Right renal pelvis (tissue), 4 donors: ENCODE results near the gene SERPINE2. TPM values are rescaled to one million over a fixed set of nuclear protein-coding genes. Genes with fewer than 3 reads are reported as not detected.
A peak's percentile ranks its signal among the peaks of the same experiment; 100 is the strongest.

ENCODE experiments used
- DNase-seq, 4 donors: peaks; one replicate each; pipeline ENCODE4 v3.0.0-alpha.2; 2013; ENCODE audit warnings: low read depth in 4 of 4, low spot score in 3 of 4, missing footprints in 1 of 4
- polyA plus RNA-seq, 4 donors: library from polyadenylated mRNA; unstranded; fragments of 120-200 nt; gene quantifications; one replicate each; pipeline ENCODE4 v1.2.1, GENCODE V29; 2013; ENCODE audit not compliant: insufficient read length in 4 of 4

SERPINE2 gene
- polyA plus RNA-seq, 4 donors: 122 to 190 (median 141) TPM

DNA sequence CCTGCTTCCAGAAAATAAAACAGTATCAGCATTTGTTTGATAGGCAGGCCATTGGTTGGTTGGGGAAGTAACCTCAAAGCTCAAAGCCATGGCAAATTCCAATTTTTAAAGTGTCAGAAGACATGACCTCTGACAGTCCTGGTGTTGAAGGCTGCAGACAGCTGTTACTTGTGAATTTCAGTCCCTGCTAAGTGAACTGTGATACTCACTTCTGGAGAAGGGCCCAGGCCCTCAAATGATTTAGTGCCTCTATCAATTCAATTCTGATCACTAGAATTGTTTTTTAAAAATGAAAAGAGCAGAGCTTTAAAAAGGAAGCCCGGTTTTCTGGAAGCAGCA is 58.7 kb downstream of the SERPINE2 start:
- no peak for DNase-seq

DNA sequence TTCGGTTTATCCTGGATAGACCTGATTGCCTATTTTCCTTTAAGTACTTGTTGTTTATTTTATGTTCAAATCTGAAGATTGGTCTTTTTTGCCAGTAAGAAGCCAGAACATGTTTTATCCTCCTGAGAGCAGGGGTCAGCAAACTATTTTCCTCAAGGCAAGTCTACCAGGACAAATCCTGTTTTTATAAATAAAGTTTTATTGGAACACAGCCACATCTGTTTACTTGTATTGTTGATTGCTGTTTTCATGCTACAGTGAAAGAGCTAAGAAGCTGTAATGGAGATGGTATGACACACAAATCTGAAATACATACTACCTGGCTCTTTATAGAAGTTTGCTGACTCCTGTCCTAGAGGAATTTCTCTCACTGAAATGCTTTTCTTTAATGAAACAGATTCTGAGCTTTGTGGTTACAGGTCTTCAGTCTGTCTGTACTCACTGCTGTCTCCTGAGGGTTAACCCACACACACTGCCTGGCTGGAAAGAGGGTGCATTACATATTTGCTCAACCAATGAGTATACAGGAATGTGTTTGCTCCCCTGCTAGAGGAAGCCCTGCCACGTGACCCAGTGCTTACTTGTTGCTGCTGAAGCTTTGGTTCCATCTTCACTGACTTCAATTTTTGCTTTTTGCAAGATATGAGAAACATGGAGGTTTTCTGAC is 59.2 kb downstream of the SERPINE2 start:
- DNase-seq: no peak

DNA sequence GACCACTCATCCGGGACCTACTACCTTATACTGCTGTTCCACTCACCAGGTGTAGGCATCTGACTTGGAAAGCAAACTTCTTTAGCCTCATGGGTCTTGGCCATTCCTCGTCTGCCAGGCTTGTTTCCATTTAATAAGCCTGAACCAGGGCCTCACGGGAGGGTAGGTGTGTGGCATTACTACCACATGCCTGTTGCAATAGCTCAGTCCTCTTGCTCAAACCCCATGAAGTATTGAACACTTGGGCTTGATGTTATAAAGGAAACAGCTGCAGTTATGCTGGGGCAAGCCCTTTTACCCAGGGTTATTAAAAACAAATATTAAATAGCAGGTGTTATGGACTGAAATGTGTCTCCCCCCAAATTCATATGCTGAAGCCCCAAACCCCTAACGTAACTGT is 60.6 kb downstream of the SERPINE2 start:
- no peak for DNase-seq

DNA sequence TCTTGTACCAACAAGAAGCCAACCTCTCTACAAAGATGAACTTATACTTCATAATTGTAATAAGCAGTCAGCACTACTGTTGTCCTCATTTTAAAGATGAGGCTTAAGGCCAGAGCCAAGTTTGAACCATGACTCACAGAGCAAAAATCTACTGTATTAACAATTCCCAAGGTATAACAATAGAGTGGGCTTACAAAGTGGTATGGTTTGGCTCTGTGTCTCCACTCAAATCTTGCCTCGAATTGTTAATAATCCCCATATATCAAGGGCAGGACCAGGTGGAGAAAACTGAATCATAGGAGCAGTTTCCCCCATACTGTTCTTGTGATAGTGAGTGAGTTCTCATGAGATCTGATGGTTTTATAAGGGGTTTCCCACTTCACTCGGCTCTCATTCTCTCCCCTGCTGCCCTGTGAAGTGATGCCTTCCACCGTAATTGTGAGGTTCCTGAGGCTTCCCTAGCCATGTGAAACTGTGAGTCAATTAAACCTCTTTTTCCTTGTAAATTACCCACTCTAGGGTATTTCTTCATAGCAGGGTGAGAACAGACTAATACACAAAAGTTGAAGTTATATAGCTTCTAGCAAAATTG is 62.4 kb downstream of the SERPINE2 start:
- no peak for DNase-seq

DNA sequence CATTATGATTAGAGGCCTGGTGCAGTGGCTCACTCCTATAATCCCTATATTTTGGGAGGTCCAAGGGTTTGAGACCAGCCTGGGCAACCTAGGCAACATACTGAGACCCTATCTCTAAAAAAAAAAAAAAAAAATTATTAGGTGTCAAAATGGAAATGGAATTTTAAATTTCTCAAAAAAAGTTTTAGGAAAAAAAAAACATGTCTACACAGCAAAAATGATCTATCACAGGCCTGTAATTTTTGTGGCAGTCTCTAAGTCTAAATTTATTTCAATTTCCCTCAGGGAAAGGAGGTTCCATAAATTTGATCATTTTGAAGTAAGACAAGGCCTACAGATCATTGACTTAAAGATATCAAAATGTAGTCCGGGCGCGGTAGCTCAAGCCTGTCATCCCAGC is 65.5 kb downstream of the SERPINE2 start:
- DNase-seq: no peak

DNA sequence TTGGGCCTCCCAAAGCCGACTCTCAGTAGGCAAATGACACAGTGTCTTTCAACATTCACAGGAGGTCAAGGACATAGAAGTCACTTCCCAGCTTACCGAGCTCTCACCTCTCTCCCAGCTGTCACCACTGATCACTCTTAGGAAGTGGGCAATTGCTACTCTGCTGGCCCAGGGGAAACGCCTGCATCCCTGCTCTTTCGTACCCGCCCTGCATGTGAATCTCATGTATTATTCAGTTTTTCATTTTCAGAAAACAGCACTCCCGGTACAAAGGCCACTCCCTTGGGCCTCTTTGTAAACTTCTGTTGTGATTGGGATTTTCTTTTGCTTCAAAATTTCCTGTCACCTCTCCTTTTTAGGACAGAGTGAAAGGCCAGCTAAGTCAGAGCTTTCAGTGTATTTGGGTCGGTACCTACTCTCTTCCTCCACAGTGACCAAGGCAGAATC is 66.4 kb downstream of the SERPINE2 start:
- DNase-seq: no peak

DNA sequence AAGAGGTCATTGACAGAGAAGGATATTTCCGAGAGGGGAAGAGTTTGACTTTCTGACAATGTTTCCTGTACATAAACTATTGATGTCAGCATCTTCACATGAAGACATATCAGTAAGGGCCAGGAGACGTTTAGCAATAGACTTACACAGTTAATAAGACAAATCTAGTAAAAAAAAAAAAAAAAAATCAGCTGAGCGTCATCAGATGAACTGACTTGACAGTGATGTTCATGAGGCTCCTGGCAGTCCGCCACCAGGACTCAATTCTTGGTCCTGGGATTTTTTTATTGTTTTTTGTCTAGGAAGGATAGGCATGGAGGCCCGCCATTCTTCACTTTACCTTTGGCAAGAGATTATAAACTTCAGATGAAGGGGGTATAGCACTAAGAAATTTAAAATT is 67.4 kb downstream of the SERPINE2 start:
- DNase-seq: no peak

DNA sequence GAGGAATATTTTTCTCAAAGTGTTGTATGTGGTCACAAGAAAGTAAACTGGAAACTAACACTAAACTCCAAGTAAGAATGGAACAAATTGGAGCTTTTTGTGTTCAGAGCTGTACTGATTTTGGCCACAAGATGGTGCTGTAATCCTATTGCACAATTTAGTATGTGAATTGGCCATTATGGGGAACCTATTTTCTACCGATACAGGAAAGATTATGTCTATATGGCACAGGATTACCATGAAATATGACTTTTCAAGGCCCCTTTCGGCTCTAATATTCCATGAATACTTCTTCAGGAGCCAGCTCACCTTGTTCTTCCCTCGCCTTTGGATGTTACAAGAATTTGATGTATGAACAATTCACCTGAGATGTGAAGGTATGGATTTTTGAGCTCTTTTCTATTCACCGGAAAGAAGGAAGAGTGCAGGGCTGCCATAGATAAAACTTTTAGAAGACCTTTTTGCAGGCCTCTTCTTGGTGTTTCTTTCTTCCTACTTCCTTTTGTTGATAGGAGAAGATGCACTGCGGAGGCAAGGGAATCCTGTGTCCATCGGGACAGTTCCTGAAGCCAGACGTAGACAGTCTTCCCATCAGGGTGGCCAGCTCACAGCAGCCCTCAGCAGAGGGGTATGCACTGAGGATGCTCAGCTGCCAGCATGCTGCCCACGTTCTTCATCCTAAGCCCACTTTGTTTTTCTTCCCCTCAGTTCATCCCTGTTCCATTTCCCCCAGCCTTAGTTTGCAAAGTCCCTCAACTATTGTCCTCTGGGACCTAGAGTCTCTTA is 68.5 kb downstream of the SERPINE2 start:
- peak in 2 of 4 donors; percentile 46 to 58 for DNase-seq

DNA sequence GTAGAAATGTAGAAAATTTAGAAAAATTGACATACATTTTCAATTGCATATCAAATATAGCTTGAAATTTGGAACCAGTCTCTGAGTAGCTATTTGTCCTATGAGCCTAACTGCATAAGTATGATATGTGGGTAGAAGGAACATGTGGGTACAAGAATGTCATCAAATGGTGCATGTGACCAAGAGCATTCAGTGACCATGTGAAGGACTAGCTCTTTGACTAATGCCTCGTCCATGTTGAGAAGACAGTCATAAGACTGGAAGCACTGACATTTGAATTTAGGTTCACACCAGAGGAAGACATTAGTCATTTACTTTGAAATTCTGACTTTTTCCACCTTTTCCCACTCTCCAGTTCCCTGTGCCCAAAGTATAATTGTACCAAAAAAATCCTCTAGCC is 69.2 kb downstream of the SERPINE2 start:
- DNase-seq: no peak

DNA sequence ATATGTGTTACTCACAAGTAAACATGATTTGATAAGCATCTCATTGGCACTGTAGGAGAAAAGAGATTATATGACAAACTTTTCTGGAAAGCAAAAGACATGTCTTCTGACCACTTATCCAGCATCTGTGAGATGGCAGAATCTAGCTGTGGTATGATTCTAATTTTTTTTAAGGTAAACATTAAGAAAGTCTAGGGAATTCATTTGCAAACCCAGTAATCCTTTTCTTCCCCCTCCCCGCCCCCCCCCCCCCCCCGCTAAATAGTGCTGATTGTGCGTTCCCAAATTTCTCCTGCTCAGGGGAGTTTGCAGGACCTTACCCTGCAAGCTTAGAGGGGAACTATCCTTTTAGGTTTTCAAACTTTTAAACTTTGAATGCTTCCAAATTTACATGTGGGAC is 69.8 kb downstream of the SERPINE2 start:
- DNase-seq: no peak

DNA sequence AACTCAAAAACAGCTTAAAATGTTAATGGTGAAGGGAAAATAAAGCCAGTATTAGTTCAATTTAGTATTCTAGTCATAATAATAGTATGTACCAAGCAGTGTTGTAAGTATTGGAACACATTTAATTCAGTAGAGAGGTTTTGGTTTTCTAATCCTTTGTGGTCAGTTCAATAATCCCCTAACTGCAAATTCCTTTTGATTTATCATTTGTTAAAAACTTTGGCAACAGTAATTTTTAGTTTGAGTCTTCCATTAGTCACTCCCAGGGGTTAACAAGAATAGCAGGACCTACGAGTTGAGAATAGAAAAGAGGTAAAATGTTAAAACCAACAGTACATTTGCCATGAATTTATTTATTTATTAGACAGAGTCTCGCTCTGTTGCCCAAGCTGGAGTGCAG is 71.1 kb downstream of the SERPINE2 start:
- DNase-seq: no peak

DNA sequence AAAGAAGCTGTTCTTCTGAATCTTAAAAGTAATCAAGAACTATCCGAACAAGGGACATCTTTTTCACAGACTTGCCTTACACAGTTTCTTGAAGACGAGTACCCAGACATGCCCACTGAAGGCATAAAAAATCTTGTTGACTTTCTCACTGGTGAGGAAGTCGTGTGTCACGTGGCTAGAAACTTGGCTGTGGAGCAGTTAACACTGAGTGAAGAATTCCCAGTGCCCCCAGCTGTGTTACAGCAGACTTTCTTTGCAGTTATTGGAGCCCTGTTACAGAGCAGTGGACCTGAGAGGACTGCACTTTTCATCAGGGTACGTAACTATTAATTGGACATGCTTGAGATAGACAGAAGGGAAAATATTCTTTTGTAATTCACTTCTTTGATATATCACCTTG is 79.4 kb downstream of the SERPINE2 start:
- DNase-seq: no peak

DNA sequence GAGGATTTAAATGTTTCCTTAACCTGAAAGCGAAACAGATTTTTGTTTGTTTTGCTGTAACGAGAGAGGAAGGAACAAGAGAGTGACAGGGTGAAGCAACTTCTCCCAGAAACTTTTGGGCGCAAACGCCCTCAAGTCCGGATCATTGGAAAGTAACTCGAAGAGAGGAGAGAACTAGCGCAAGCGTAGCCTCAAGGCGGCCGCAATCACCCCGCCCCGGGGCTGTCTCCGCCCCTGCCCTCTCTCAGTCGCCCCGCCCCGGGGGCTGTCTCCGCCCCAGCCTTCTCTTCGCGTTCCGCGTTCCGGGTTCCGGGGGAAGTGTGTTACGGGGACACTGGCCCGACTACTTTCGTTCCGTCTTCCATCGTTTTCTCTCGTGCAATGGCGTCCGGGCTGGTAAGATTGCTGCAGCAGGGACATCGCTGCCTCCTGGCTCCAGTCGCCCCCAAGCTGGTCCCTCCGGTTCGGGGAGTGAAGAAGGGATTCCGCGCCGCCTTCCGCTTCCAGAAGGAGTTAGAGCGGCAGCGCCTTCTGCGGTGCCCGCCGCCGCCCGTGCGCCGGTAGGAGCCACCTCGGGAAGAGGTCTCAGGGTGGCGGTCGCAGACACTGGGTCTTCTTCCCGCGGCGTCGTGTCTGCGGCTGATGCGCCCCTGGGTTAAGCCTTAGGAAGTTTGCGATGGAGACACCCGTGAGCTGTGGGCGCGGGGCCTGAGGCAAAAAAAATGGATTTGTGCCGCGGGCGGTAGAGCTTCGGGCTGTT is 81.8 kb downstream of the SERPINE2 start, which contains the start of gene MRPL44:
Gene MRPL44 (plus strand): TSS at position 372 of the 760 bp plus-strand sequence. CDS start 10 bp downstream, at position 382.
- DNase-seq: peak; percentile 92 to 95 (median 94)

DNA sequence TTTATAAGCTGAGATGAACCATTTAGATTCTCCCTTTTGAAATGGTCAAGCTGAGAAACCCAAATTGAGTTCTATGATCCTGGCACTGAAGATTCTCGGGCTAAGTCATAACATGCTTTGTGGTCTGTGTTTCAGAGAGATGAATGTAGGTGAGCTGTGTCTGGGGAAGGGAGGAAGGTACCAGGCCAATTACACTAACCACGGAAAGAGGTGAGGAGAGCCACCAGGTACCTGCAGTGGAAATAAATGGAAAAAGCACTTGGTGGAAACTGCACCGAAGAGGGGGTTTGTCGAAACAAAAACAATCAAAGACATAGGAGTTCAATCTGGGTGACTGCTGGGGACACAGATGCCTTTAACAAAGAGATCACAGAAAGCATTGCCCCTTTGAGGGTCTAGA is 82.8 kb downstream of the SERPINE2 start:
- no peak for DNase-seq

DNA sequence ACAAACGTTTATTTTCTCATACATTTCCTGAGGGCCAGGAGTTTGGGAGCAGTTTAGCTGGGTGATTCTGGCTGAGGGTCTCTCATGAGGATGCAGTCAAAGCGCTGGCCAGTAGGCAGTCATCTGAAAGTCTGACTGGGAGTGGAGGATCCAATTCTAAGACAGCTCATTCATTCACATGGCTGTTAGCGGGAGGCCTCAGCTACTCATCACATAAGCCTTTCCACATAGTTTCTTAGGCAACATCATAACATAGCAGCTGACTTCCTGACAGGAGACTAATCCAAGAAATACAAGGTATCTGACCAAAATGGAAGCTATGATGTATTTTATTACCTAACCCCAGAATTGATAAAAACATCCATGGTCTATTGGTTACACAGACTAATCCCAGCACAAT is 84.7 kb downstream of the SERPINE2 start:
- DNase-seq: no peak

DNA sequence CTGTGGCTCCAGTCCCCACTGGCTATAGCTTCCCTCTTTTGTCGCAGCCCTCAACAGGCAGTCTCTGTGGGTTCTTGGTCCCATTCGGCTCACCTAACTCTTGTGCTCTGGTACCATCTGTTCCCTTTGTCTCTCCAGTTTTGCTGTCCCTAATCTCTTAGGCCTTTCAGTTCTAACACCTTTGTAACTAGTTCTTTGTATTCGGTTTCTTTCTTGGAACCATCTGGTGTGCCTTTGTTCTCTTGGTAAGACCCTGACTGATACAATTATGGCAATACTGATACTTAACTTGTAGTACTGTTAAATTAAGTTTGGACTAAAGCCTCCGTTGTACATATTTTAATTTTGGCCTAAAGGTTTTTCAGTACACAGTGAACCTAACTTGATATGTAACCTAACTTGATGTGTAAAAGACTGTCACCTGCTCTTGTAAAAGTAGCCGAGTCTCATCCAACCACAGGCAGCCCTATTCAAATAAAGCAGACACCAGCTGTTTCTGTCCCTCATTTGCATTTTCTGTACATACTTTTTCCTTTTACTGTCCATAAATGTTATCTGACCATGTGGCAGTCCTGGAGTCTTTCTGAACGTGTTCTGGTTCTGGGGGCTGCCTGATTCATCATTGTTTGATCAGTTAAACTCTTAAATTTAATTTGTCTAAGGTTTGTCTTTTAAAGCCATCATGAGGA is 86.7 kb downstream of the SERPINE2 start:
- DNase-seq: no peak

DNA sequence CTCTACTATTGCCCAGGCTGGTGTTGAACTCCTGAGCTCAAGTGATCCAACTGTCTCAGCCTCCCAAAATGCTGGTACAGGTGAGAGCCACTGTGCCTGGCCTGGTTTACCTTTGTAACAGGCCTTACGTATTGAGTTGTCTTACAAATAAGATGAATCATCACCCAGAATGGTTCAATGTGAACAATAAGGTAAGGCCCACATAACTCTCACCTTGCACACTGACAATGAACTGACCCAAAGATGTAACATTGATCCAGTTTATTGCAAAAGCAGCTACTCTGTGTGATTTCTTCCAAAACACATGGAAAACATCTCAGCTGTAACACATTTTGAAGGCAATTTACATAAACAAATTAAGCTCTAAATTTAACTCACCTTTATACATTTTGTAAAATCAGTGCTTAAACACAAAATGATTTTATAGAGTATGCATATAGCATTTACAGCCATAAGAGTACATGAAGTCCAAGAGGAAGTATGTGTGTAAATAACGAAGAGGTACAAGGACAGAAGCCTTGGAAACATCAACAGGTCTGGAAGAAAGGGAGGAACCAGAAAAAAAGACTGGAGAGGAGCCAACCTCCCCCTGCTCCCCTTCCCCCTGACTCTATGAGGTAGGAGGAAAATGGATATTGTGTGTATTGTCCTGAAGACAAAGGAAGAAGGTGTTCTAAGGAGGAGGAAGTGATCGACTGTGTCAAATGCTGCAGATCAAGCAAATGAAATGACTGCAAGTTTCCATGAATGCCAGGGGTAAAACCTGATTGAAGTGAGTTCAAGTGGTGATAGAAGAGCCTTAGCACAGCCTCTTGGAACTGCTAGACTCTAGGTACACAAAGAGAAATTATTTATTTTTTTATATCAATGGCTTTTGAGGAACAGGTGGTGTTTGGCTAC is 88.4 kb downstream of the SERPINE2 start:
- DNase-seq: no peak

DNA sequence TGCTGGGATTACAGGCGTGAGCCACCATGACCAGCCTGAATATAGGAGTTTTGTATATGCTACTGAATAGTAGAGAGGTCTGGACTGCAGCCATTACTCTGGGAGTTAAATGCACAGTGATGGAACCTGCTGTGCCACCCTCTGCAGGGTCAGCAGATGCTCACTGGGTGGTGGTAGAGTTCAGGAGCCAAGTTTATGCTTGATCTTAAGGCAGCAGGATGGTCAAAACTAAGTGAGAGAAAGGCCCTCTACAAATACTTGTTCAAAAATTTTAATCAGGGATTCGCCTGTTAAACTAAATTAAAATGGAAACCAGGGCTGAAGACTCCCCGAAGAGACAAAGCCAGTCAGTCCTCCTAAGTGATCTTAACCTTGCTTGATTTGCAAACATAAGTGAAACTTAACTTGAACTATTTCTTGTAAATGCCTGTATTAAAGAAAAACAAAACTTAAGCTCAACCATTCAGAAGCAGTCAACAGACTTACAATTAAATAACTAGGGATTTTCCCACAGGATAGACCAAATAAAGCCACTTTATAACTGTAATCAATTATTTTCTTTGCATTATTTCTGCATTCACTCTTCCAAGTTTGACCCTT is 89.7 kb downstream of the SERPINE2 start:
- DNase-seq: no peak

DNA sequence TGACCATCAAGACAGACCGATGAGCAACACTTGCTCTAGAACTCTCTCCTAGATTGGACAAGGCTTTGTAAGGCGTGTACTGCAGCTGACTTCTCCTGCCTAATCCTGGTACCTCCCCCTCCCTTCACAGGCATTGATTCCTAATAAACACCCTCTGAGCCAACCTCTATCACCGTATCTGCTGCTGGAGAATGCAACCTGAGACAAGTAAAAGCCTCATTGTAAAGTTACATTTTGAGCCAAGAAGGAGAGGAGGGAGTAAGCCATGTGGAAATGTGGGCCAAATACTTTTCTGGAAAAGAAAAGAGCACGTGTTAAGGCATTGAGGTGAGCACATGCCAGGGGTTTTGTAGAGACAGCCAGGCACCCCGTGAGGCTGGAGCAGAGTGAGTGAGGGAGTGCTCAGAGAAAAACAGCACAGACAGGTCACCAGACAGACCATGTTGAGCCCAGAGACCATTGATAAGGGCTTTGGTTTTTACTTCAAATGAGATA is 91.3 kb downstream of the SERPINE2 start:
- no peak for DNase-seq
